Activated CD4-positive, CD25-positive, alpha-beta regulatory T cell (primary cell): Measurements from ENCODE around the gene LENG1.

Experiments used
- DNase-seq, 4 experiments: peaks; one replicate each; lab custom pipeline; 2025; lab: John Stamatoyannopoulos, UW

Gene LENG1

GRCh38 chr19:54164369-54165068 is 5.0 kb upstream of the LENG1 start:
- peak in 3 of 4 experiments; percentile 20 to 34 (median 32) for DNase-seq

- DNase-seq, result no peak
Observed at GRCh38 chr19:54162884-54163283, 3.4 kb upstream of the LENG1 start.

- peak; percentile 72 to 83 (median 76) for DNase-seq
Observed at GRCh38 chr19:54162241-54162805, 2.8 kb upstream of the LENG1 start.

GRCh38 chr19:54160854-54161253 is 1.3 kb upstream of the LENG1 start:
- no peak for DNase-seq

- DNase-seq, result no peak
Observed at GRCh38 chr19:54160182-54160811, 776 bp upstream of the LENG1 start.

GRCh38 chr19:54158812-54159351 is 639 bp downstream of the LENG1 start:
- DNase-seq, result no peak

- no peak for DNase-seq
Observed at GRCh38 chr19:54156953-54157352, 2.6 kb downstream of the LENG1 start.

- DNase-seq, result no peak
Observed at GRCh38 chr19:54156490-54156889, 3.0 kb downstream of the LENG1 start.

- no peak for DNase-seq
Observed at GRCh38 chr19:54155694-54156093, 3.8 kb downstream of the LENG1 start.

- DNase-seq, result no peak
Observed at GRCh38 chr19:54154603-54155345, 4.7 kb downstream of the LENG1 start.

GRCh38 chr19:54153731-54154326 is 5.7 kb downstream of the LENG1 start:
- no peak for DNase-seq

GRCh38 chr19:54152878-54153524 is 6.5 kb downstream of the LENG1 start:
- no peak for DNase-seq

GRCh38 chr19:54152267-54152666 is 7.3 kb downstream of the LENG1 start:
- DNase-seq, result no peak

- DNase-seq, result no peak
Observed at GRCh38 chr19:54151362-54152035, 8.0 kb downstream of the LENG1 start.

GRCh38 chr19:54149021-54149812 is 10.3 kb downstream of the LENG1 start:
- DNase-seq, result no peak

GRCh38 chr19:54148158-54148557 is 11.4 kb downstream of the LENG1 start:
- DNase-seq, result no peak

GRCh38 chr19:54147676-54148075 is 11.8 kb downstream of the LENG1 start:
- DNase-seq, result no peak

GRCh38 chr19:54145541-54146158 is 13.9 kb downstream of the LENG1 start:
- no peak for DNase-seq

- no peak for DNase-seq
Observed at GRCh38 chr19:54142166-54142780, 17.2 kb downstream of the LENG1 start.
